Chondrocyte (in vitro differentiated cells): ENCODE measurements around the gene PXN. TPM values are rescaled to one million over a fixed set of nuclear protein-coding genes. Genes with fewer than 3 reads are reported as not detected.
A peak's percentile ranks its signal among the peaks of the same experiment; 100 is the strongest.
"Not testable (repeated sequence)": the region's sequence is repeated elsewhere in the genome, so short reads cannot be mapped to it uniquely, and the experiment has no call there.

Experiments used
- DNase-seq: peaks from one replicate; pipeline ENCODE4 v3.0.0; 2021; ENCODE audit warnings: mixed read lengths, low spot score
- H3K27ac Mint-ChIP-seq: one replicate; pipeline ENCODE4 v1.8.0; 2021; ENCODE audit warnings: mild to moderate bottlenecking, moderate library complexity, mixed read lengths; ENCODE audit not compliant: unreplicated experiment
- H3K27me3 Mint-ChIP-seq: 2 replicates; pipeline ENCODE4 v1.8.0; 2021; ENCODE audit warnings: low read depth, mixed read lengths
- H3K36me3 Mint-ChIP-seq: 2 replicates; pipeline ENCODE4 v1.8.0; 2021; ENCODE audit warnings: low read depth, mixed read lengths
- H3K4me1 Mint-ChIP-seq: 2 replicates; pipeline ENCODE4 v1.8.0; 2021; ENCODE audit warnings: low read depth, mild to moderate bottlenecking, mixed read lengths
- H3K4me3 Mint-ChIP-seq: one replicate; pipeline ENCODE4 v1.8.0; 2021; ENCODE audit warnings: mild to moderate bottlenecking, moderate library complexity, mixed read lengths; ENCODE audit not compliant: unreplicated experiment
- H3K9me3 Mint-ChIP-seq: 2 replicates; pipeline ENCODE4 v1.8.0; 2021; ENCODE audit warnings: low read depth, mixed read lengths
- total RNA-seq: library from RNA; stranded (reverse); gene quantifications from 3 replicates; pipeline ENCODE4 v1.2.1, GENCODE V29; 2021
- TF ChIP-seq, protein P1 (sequence below): fragments of 200-600 bp; sonication (generic); IDR thresholded peaks from 2 replicates; pipeline ENCODE4 v1.5.0; 2021; ENCODE audit warnings: antibody characterized with exemption, mild to moderate bottlenecking, moderate library complexity

PXN gene
- total RNA-seq, 1 donor from 2014 or later = 70.5 TPM

DNA sequence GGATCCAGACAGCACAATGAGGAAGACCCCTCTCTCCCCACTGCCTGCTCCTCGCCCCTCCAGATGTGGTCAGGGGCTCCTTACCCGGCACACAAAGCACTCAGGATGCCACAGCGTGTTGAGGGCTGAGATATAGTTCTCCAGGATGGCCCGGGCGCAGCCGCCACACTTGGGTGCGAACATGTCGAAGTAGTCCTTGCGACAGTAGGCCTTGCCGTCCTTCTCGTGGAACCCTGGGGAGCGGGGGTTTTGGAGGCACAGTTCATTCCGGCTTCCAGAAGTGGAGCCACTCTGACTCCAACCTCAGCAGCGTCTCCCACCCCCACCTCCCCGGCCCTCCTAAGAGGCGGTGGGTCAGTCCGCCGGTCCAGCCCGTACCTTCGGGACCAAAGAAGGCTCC lies 51.8 kb downstream of the PXN start:
- Mint-ChIP-seq H3K4me1 (no peaks in the 10 kb centered on the region), H3K27ac (no peak overlapping the region), H3K9me3 (no peaks in the 10 kb centered on the region), H3K36me3 (peaks cover 19% of the 10 kb centered on the region), H3K27me3 (no peaks in the 10 kb centered on the region), H3K4me3 (no peak overlapping the region)
- TF ChIP-seq, protein P1, sequence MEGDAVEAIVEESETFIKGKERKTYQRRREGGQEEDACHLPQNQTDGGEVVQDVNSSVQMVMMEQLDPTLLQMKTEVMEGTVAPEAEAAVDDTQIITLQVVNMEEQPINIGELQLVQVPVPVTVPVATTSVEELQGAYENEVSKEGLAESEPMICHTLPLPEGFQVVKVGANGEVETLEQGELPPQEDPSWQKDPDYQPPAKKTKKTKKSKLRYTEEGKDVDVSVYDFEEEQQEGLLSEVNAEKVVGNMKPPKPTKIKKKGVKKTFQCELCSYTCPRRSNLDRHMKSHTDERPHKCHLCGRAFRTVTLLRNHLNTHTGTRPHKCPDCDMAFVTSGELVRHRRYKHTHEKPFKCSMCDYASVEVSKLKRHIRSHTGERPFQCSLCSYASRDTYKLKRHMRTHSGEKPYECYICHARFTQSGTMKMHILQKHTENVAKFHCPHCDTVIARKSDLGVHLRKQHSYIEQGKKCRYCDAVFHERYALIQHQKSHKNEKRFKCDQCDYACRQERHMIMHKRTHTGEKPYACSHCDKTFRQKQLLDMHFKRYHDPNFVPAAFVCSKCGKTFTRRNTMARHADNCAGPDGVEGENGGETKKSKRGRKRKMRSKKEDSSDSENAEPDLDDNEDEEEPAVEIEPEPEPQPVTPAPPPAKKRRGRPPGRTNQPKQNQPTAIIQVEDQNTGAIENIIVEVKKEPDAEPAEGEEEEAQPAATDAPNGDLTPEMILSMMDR = no peak
- DNase-seq = no peak

DNA sequence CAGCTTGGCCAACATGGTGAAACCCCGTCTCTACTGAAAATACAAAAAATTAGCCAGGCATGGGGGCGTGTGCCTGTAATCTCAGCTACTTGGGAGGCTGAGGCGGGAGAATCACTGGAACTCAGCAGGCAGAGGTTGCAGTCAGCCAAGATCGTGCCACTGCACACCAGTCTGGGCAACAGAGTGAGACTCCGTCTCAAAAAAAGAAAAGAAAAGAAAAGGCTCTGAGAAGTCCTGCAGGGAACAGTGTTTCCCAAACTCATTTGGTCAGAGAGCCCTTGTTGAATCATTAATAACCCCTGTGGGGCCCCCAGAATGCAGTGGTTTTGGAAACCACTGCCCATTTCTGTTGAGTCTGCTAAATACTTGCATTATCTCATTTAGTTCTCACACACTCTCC lies 52.3 kb downstream of the PXN start:
- H3K9me3 Mint-ChIP-seq, H3K4me1 Mint-ChIP-seq, H3K27ac Mint-ChIP-seq, DNase-seq, H3K4me3 Mint-ChIP-seq, H3K27me3 Mint-ChIP-seq: not testable (repeated sequence)
- peaks cover 17% of the 10 kb centered on the region for H3K36me3 Mint-ChIP-seq

DNA sequence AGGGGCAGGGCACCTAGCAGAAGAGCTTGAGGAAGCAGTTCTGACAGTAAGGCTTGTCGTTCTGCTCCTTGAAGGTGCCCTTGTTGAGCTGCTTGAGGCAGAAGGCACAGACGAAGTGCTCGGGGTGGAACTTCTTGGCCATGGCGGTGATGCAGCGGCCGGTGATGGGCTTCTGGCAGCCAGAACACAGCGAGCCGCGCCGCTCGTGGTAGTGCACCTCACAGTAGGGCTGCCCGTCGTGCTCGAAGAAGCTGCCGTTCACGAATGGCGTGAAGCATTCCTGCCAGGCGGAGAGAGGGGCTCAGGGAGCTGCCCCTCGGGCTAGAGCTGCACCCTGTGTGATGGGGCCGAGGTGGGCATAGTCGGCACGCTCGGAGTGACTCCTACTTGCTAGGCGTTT lies 53.2 kb downstream of the PXN start:
- H3K4me1 Mint-ChIP-seq = no peaks in the 10 kb centered on the region
- no peak for DNase-seq
- no peaks in the 10 kb centered on the region for H3K9me3 Mint-ChIP-seq
- no peak overlapping the region for H3K27ac Mint-ChIP-seq
- H3K4me3 Mint-ChIP-seq = no peak overlapping the region
- TF ChIP-seq, protein P1 = no peak
- no peaks in the 10 kb centered on the region for H3K27me3 Mint-ChIP-seq
- peaks cover 17% of the 10 kb centered on the region for H3K36me3 Mint-ChIP-seq

DNA sequence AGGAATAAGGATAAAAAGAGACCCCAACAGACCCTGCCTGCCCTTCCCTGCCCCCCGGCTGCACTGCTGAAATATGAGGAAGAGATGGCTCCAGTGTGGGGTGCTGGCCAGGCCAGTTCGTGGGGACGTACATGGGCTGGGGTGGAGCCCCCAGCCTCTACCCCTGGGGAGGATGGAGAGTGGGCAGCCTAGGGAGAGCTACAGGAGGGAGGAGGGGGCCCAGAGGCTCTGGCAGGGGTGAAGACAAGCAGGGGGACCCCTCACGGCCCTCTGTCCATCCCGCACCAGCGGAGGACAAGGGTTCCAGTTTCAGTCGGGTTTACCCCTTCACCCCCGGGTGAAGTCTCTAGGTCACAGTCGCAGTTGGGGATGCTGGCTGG lies 53.6 kb downstream of the PXN start:
- H3K4me3 Mint-ChIP-seq = no peak overlapping the region
- DNase-seq = no peak
- peaks cover 17% of the 10 kb centered on the region for H3K36me3 Mint-ChIP-seq
- H3K9me3 Mint-ChIP-seq = no peaks in the 10 kb centered on the region
- H3K27me3 Mint-ChIP-seq = no peaks in the 10 kb centered on the region
- H3K27ac Mint-ChIP-seq = no peak overlapping the region
- TF ChIP-seq, protein P1 = no peak
- no peaks in the 10 kb centered on the region for H3K4me1 Mint-ChIP-seq

DNA sequence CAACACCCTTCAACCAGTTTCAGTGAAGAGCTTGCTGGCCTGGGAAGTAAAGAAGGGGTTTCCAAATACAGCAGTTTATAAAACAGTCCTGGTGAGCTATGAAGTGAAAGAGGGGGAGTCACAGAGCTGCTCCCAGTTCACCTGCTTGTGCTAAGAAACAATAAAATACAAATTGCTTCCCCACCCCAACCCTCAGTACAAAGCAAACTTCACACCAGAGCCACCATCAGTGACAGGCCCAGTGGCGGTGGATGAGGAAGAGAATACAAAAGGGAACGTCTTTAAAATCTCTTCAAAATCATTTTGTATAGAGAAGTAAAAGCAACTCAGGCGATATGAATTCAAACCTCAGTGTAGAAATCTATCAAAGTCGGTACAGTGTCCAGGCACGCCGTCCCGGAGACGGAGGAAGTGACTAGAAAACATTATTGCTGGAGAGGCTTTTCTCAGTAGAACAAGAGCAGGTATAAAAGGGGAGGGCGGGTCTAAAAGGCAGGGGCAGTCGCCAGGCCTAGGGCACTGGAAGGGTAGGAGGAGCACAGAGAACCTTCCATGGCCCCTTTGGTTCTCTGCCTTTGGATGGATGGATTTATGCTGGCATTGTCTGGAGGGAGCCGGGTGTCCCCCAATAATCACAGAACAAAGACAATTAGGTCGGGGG lies 54.2 kb downstream of the PXN start:
- Mint-ChIP-seq H3K27ac (peak overlapping the region; percentile 58), H3K27me3 (no peaks in the 10 kb centered on the region), H3K4me1 (no peaks in the 10 kb centered on the region), H3K36me3 (peaks cover 17% of the 10 kb centered on the region), H3K9me3 (no peaks in the 10 kb centered on the region), H3K4me3 (no peak overlapping the region)
- DNase-seq = no peak
- TF ChIP-seq, protein P1 = no peak

DNA sequence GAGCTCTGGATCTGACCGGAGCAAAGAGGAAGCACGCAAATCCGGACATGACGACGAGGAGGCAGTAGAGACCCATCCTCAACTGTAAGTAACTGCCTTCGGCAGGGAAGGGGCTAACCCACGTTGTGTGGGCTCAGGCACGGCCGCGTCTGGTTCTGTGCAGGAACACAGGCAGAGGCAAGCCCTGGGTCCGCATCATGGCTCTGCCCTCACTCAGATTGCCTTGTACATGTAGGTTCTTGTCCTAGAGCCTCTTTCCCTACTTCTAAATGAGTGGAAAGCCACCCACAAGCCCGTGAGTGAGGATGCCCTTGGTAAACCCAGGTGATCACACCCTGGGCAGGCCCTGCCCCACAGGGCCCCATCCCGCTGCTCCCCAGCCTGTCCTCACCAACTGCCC lies 55.7 kb downstream of the PXN start:
- Mint-ChIP-seq H3K4me3 (no peak overlapping the region), H3K27me3 (no peaks in the 10 kb centered on the region), H3K36me3 (peaks cover 16% of the 10 kb centered on the region), H3K4me1 (no peaks in the 10 kb centered on the region), H3K27ac (no peak overlapping the region), H3K9me3 (no peaks in the 10 kb centered on the region)
- TF ChIP-seq, protein P1 = no peak
- no peak for DNase-seq
